GM23338 (cell line): ENCODE measurements around the gene NCF4. TPM values are rescaled to one million over a fixed set of nuclear protein-coding genes. Genes with fewer than 3 reads are reported as not detected.

Source experiments
- ATAC-seq: fragments of 200-7000 bp; cut with Tn5 transposase; 3 replicates; pipeline ENCODE4 v1.9.1; 2020
- DNase-seq: peaks from one replicate; pipeline ENCODE4 v3.0.0-alpha.2; 2015; ENCODE audit warnings: low spot score
- H2AFZ ChIP-seq: fragments of 200-600 bp; sonication (generic); 2 replicates; pipeline ENCODE4 v1.8.0; 2016; ENCODE audit warnings: antibody characterized with exemption, mild to moderate bottlenecking, moderate library complexity
- H3F3A ChIP-seq: fragments of 200-600 bp; sonication (generic); replicated peaks from 2 replicates; pipeline ENCODE4 v1.8.0; 2017; ENCODE audit warnings: antibody characterized with exemption, mixed run types, low read depth
- H3K27ac ChIP-seq: fragments of 200-600 bp; sonication (generic); 2 replicates; pipeline ENCODE4 v1.6.1; 2016; ENCODE audit warnings: low read depth
- H3K27me3 ChIP-seq: fragments of 200-600 bp; sonication (generic); 2 replicates; pipeline ENCODE4 v1.8.0; 2016; ENCODE audit warnings: mild to moderate bottlenecking, mixed run types, moderate library complexity; ENCODE audit not compliant: insufficient read depth
- H3K36me3 ChIP-seq: fragments of 200-600 bp; sonication (generic); 2 replicates; pipeline ENCODE4 v1.8.0; 2016; ENCODE audit warnings: mild to moderate bottlenecking; ENCODE audit not compliant: insufficient read depth
- H3K4me1 ChIP-seq: fragments of 200-600 bp; sonication (generic); 2 replicates; pipeline ENCODE4 v1.8.0; 2016; ENCODE audit warnings: mild to moderate bottlenecking, moderate library complexity; ENCODE audit not compliant: insufficient read depth
- H3K4me2 ChIP-seq: fragments of 200-600 bp; sonication (generic); 2 replicates; pipeline ENCODE4 v1.7.1; 2017; ENCODE audit warnings: mixed run types
- H3K4me3 ChIP-seq: fragments of 200-600 bp; sonication (generic); 2 replicates; pipeline ENCODE4 v1.6.1; 2016; ENCODE audit warnings: mixed run types
- H3K79me2 ChIP-seq: fragments of 200-600 bp; sonication (generic); replicated peaks from 2 replicates; pipeline ENCODE4 v1.8.0; 2017; ENCODE audit warnings: mild to moderate bottlenecking; ENCODE audit not compliant: insufficient read depth
- H3K9me2 ChIP-seq: fragments of 200-600 bp; sonication (generic); 2 replicates; pipeline ENCODE4 v1.8.0; 2017; ENCODE audit not compliant: insufficient read depth
- H4K20me1 ChIP-seq: fragments of 200-600 bp; sonication (generic); replicated peaks from 2 replicates; pipeline ENCODE4 v1.8.0; 2017; ENCODE audit warnings: mild to moderate bottlenecking; ENCODE audit not compliant: insufficient read depth
- H3K27ac Mint-ChIP-seq: 2 replicates; pipeline ENCODE4 v1.8.0; 2020; ENCODE audit warnings: inconsistent platforms, mild to moderate bottlenecking, moderate library complexity, mixed read lengths
- H3K27me3 Mint-ChIP-seq: 3 replicates; pipeline ENCODE4 v1.8.0; 2022; ENCODE audit warnings: low read depth, mild to moderate bottlenecking, moderate library complexity, mixed read lengths, inconsistent platforms; ENCODE audit not compliant: insufficient read depth, poor library complexity
- H3K36me3 Mint-ChIP-seq: 3 replicates; pipeline ENCODE4 v1.8.0; 2021; ENCODE audit warnings: low read depth, mild to moderate bottlenecking, inconsistent platforms, moderate library complexity, mixed read lengths
- H3K4me1 Mint-ChIP-seq: 3 replicates; pipeline ENCODE4 v1.8.0; 2020; ENCODE audit warnings: mild to moderate bottlenecking, inconsistent platforms, mixed read lengths
- H3K4me3 Mint-ChIP-seq: 3 replicates; pipeline ENCODE4 v1.8.0; 2021; ENCODE audit warnings: moderate library complexity, mild to moderate bottlenecking, inconsistent platforms, mixed read lengths
- H3K9me3 Mint-ChIP-seq: 3 replicates; pipeline ENCODE4 v1.8.0; 2020; ENCODE audit warnings: moderate library complexity, mild to moderate bottlenecking, inconsistent platforms, mixed read lengths
- CREB1 ChIP-seq: fragments of 250-450 bp; sonication (Bioruptor Pico); IDR thresholded peaks from 2 replicates; pipeline ENCODE4 v1.5.0; 2020; ENCODE audit warnings: low read depth, mild to moderate bottlenecking, moderate library complexity
- EZH2 ChIP-seq: fragments of 200-600 bp; sonication (generic); IDR thresholded peaks from one replicate; pipeline ENCODE4 v1.8.0; 2017; ENCODE audit warnings: antibody characterized with exemption, mild to moderate bottlenecking, low read depth; ENCODE audit not compliant: unreplicated experiment
- EZH2phosphoT487 ChIP-seq: fragments of 200-600 bp; sonication (generic); IDR thresholded peaks from one replicate; pipeline ENCODE4 v1.8.1; 2018; ENCODE audit warnings: antibody characterized with exemption; ENCODE audit not compliant: unreplicated experiment
- JUNB ChIP-seq: IDR thresholded peaks from one replicate; pipeline ENCODE4 v1.6.1; 2016; ENCODE audit warnings: antibody characterized with exemption; ENCODE audit not compliant: unreplicated experiment
- NANOG ChIP-seq: IDR thresholded peaks from 2 replicates; pipeline ENCODE4 v1.6.1; 2016; ENCODE audit warnings: antibody characterized with exemption, borderline replicate concordance
- POLR2AphosphoS5 ChIP-seq: IDR thresholded peaks from 2 replicates; pipeline ENCODE4 v1.6.1; 2016; ENCODE audit warnings: antibody characterized with exemption, low read depth
- STAT1 ChIP-seq: IDR thresholded peaks from one replicate; pipeline ENCODE4 v1.6.1; 2016; ENCODE audit warnings: antibody characterized with exemption; ENCODE audit not compliant: unreplicated experiment
- ZNF114 ChIP-seq: fragments of 250-450 bp; sonication (Bioruptor Pico); IDR thresholded peaks from 2 replicates; pipeline ENCODE4 v1.5.0; 2020; ENCODE audit warnings: mild to moderate bottlenecking, moderate library complexity
- ZNF331 ChIP-seq: fragments of 250-450 bp; sonication (Bioruptor Pico); IDR thresholded peaks from 2 replicates; pipeline ENCODE4 v1.5.0; 2020; ENCODE audit warnings: low read depth, mild to moderate bottlenecking, moderate library complexity
- polyA plus RNA-seq: library from polyadenylated mRNA; unstranded; fragments of >200 nt; fragmentation: Nextera tagmentation; extraction: Ambion mirVana; gene quantifications from 2 replicates; pipeline ENCODE4 v1.2.1, GENCODE V29; 2016
- total RNA-seq: library from RNA; depleted of rRNA; stranded (reverse); fragments of >200 nt; shearing (Covaris generic); gene quantifications from 2 replicates; pipeline ENCODE4 v1.2.3, GENCODE V29; 2014
- TF ChIP-seq, protein P1 (sequence below): IDR thresholded peaks from one replicate; pipeline ENCODE4 v1.6.1; 2018; ENCODE audit warnings: antibody characterized with exemption; ENCODE audit not compliant: unreplicated experiment
- TF ChIP-seq, protein P2 (sequence below): fragments of 250-450 bp; sonication (Bioruptor Pico); IDR thresholded peaks from 2 replicates; pipeline ENCODE4 v1.5.0; 2020; ENCODE audit warnings: mild to moderate bottlenecking, moderate library complexity
- TF ChIP-seq, protein P3 (sequence below): IDR thresholded peaks from 2 replicates; pipeline ENCODE4 v1.6.1; 2016; ENCODE audit warnings: antibody characterized with exemption
- TF ChIP-seq, protein P4 (sequence below), 2 experiments: fragments of 200-600 bp in 1 of 2; sonication (generic) in 1 of 2; conservative IDR thresholded peaks; 2 replicates each; pipeline versions ENCODE4 v1.5.1 to v1.6.1; 2016 to 2017; ENCODE audit warnings: antibody characterized with exemption in 2 of 2, low read depth in 2 of 2, mild to moderate bottlenecking in 2 of 2, moderate library complexity in 1 of 2

The NCF4 gene
- total and polyA plus RNA-seq, 2 experiments from 2014 or later = not detected

DNA sequence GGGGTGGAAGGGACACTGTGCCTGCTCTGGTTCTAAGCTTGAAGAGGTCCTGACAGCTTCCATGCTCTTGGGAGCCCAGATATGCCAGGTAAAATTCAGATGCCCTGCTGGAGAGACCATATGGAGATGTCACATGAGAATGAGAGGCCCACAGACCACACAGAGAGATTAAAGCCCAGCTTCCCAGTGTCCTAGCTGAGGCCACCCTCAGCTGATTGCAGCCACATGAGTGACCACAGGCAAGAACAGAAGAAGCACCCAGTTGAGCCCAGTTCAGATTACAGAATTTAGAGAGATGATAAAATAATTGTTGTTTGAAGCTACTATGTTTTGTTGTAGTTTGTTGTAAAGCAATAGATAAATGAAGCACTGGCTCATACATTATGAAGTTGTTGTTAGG lies 29.6 kb upstream of the NCF4 start:
- H3K36me3 Mint-ChIP-seq = no peaks in the 10 kb centered on the region
- ATAC-seq (no peak), DNase-seq (no peak)
- H3K27ac Mint-ChIP-seq = no peak overlapping the region
- Histone ChIP-seq H3K36me3 (no peaks in the 10 kb centered on the region), H3K4me3 (no peak overlapping the region), H3F3A (no peaks in the 10 kb centered on the region), H3K27me3 (no peaks in the 10 kb centered on the region), H3K4me2 (no peak overlapping the region), H3K9me2 (no peaks in the 10 kb centered on the region), H3K27ac (no peak overlapping the region), H2AFZ (no peak overlapping the region), H3K79me2 (no peaks in the 10 kb centered on the region), H3K4me1 (no peaks in the 10 kb centered on the region), H4K20me1 (no peaks in the 10 kb centered on the region)
- H3K4me3 Mint-ChIP-seq = no peak overlapping the region
- TF ChIP-seq NANOG (no peak), EZH2 (no peak), EZH2phosphoT487 (no peak), STAT1 (no peak), ZNF331 (no peak), JUNB (no peak), POLR2AphosphoS5 (no peak), CREB1 (CRISPR knock-in tag) (no peak), ZNF114 (CRISPR knock-in tag) (no peak)
- TF ChIP-seq, protein P1, sequence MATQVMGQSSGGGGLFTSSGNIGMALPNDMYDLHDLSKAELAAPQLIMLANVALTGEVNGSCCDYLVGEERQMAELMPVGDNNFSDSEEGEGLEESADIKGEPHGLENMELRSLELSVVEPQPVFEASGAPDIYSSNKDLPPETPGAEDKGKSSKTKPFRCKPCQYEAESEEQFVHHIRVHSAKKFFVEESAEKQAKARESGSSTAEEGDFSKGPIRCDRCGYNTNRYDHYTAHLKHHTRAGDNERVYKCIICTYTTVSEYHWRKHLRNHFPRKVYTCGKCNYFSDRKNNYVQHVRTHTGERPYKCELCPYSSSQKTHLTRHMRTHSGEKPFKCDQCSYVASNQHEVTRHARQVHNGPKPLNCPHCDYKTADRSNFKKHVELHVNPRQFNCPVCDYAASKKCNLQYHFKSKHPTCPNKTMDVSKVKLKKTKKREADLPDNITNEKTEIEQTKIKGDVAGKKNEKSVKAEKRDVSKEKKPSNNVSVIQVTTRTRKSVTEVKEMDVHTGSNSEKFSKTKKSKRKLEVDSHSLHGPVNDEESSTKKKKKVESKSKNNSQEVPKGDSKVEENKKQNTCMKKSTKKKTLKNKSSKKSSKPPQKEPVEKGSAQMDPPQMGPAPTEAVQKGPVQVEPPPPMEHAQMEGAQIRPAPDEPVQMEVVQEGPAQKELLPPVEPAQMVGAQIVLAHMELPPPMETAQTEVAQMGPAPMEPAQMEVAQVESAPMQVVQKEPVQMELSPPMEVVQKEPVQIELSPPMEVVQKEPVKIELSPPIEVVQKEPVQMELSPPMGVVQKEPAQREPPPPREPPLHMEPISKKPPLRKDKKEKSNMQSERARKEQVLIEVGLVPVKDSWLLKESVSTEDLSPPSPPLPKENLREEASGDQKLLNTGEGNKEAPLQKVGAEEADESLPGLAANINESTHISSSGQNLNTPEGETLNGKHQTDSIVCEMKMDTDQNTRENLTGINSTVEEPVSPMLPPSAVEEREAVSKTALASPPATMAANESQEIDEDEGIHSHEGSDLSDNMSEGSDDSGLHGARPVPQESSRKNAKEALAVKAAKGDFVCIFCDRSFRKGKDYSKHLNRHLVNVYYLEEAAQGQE = no peak
- TF ChIP-seq, protein P2, sequence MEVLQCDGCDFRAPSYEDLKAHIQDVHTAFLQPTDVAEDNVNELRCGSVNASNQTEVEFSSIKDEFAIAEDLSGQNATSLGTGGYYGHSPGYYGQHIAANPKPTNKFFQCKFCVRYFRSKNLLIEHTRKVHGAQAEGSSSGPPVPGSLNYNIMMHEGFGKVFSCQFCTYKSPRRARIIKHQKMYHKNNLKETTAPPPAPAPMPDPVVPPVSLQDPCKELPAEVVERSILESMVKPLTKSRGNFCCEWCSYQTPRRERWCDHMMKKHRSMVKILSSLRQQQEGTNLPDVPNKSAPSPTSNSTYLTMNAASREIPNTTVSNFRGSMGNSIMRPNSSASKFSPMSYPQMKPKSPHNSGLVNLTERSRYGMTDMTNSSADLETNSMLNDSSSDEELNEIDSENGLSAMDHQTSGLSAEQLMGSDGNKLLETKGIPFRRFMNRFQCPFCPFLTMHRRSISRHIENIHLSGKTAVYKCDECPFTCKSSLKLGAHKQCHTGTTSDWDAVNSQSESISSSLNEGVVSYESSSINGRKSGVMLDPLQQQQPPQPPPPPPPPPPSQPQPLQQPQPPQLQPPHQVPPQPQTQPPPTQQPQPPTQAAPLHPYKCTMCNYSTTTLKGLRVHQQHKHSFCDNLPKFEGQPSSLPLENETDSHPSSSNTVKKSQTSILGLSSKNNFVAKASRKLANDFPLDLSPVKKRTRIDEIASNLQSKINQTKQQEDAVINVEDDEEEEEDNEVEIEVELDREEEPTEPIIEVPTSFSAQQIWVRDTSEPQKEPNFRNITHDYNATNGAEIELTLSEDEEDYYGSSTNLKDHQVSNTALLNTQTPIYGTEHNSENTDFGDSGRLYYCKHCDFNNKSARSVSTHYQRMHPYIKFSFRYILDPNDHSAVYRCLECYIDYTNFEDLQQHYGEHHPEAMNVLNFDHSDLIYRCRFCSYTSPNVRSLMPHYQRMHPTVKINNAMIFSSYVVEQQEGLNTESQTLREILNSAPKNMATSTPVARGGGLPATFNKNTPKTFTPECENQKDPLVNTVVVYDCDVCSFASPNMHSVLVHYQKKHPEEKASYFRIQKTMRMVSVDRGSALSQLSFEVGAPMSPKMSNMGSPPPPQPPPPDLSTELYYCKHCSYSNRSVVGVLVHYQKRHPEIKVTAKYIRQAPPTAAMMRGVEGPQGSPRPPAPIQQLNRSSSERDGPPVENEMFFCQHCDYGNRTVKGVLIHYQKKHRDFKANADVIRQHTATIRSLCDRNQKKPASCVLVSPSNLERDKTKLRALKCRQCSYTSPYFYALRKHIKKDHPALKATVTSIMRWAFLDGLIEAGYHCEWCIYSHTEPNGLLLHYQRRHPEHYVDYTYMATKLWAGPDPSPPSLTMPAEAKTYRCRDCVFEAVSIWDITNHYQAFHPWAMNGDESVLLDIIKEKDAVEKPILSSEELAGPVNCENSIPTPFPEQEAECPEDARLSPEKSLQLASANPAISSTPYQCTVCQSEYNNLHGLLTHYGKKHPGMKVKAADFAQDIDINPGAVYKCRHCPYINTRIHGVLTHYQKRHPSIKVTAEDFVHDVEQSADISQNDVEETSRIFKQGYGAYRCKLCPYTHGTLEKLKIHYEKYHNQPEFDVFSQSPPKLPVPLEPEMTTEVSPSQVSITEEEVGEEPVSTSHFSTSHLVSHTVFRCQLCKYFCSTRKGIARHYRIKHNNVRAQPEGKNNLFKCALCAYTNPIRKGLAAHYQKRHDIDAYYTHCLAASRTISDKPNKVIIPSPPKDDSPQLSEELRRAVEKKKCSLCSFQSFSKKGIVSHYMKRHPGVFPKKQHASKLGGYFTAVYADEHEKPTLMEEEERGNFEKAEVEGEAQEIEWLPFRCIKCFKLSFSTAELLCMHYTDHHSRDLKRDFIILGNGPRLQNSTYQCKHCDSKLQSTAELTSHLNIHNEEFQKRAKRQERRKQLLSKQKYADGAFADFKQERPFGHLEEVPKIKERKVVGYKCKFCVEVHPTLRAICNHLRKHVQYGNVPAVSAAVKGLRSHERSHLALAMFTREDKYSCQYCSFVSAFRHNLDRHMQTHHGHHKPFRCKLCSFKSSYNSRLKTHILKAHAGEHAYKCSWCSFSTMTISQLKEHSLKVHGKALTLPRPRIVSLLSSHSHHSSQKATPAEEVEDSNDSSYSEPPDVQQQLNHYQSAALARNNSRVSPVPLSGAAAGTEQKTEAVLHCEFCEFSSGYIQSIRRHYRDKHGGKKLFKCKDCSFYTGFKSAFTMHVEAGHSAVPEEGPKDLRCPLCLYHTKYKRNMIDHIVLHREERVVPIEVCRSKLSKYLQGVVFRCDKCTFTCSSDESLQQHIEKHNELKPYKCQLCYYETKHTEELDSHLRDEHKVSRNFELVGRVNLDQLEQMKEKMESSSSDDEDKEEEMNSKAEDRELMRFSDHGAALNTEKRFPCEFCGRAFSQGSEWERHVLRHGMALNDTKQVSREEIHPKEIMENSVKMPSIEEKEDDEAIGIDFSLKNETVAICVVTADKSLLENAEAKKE (CRISPR knock-in tag) = no peak
- TF ChIP-seq, protein P3, sequence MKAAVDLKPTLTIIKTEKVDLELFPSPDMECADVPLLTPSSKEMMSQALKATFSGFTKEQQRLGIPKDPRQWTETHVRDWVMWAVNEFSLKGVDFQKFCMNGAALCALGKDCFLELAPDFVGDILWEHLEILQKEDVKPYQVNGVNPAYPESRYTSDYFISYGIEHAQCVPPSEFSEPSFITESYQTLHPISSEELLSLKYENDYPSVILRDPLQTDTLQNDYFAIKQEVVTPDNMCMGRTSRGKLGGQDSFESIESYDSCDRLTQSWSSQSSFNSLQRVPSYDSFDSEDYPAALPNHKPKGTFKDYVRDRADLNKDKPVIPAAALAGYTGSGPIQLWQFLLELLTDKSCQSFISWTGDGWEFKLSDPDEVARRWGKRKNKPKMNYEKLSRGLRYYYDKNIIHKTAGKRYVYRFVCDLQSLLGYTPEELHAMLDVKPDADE = no peak
- TF ChIP-seq, protein P4, sequence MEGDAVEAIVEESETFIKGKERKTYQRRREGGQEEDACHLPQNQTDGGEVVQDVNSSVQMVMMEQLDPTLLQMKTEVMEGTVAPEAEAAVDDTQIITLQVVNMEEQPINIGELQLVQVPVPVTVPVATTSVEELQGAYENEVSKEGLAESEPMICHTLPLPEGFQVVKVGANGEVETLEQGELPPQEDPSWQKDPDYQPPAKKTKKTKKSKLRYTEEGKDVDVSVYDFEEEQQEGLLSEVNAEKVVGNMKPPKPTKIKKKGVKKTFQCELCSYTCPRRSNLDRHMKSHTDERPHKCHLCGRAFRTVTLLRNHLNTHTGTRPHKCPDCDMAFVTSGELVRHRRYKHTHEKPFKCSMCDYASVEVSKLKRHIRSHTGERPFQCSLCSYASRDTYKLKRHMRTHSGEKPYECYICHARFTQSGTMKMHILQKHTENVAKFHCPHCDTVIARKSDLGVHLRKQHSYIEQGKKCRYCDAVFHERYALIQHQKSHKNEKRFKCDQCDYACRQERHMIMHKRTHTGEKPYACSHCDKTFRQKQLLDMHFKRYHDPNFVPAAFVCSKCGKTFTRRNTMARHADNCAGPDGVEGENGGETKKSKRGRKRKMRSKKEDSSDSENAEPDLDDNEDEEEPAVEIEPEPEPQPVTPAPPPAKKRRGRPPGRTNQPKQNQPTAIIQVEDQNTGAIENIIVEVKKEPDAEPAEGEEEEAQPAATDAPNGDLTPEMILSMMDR (conservative IDR thresholded peaks at IDR 0.05; ENCODE audit: low read depth in 2 of 2) = no peak
- H3K27me3 Mint-ChIP-seq = peaks cover 4% of the 10 kb centered on the region
- peaks cover 2% of the 10 kb centered on the region; the same call in 1 of the 3 replicates for H3K9me3 Mint-ChIP-seq
- H3K4me1 Mint-ChIP-seq = no peaks in the 10 kb centered on the region
